HEK293 (cell line): ENCODE results near the gene NPC2.

Experiments
- KLF1 ChIP-seq: fragments of 450-650 bp; formaldehyde crosslinking; IDR thresholded peaks from 2 replicates; pipeline ENCODE4 v1.5.1; 2016; ENCODE audit warnings: missing biosample characterization, missing genetic modification characterization
- KLF8 ChIP-seq: fragments of 450-650 bp; formaldehyde crosslinking; IDR thresholded peaks from 2 replicates; pipeline ENCODE4 v1.5.1; 2016; ENCODE audit warnings: missing biosample characterization, missing genetic modification characterization
- PRDM1 ChIP-seq: fragments of 450-650 bp; formaldehyde crosslinking; IDR thresholded peaks from 2 replicates; pipeline ENCODE4; 2016; ENCODE audit warnings: missing biosample characterization, missing genetic modification characterization
- ZBTB1 ChIP-seq: fragments of 450-650 bp; formaldehyde crosslinking; IDR thresholded peaks from 2 replicates; pipeline ENCODE4 v1.5.1; 2016; ENCODE audit warnings: missing biosample characterization, missing genetic modification characterization
- ZEB2 ChIP-seq: fragments of 450-650 bp; formaldehyde crosslinking; IDR thresholded peaks from 2 replicates; pipeline ENCODE4 v1.5.1; 2016; ENCODE audit warnings: missing biosample characterization, missing genetic modification characterization
- ZIC2 ChIP-seq: fragments of 450-650 bp; formaldehyde crosslinking; IDR thresholded peaks from 2 replicates; pipeline ENCODE4 v1.5.1; 2016; ENCODE audit warnings: missing biosample characterization, missing genetic modification characterization
- ZNF155 ChIP-seq: fragments of 450-650 bp; formaldehyde crosslinking; IDR thresholded peaks from 2 replicates; pipeline ENCODE4 v1.5.1; 2016; ENCODE audit warnings: missing biosample characterization, missing genetic modification characterization
- ZNF2 ChIP-seq: fragments of 450-650 bp; formaldehyde crosslinking; IDR thresholded peaks from 2 replicates; pipeline ENCODE4 v1.5.1; 2016; ENCODE audit warnings: missing biosample characterization, missing genetic modification characterization
- ZNF341 ChIP-seq: fragments of 450-650 bp; formaldehyde crosslinking; IDR thresholded peaks from 2 replicates; pipeline ENCODE4; 2016; ENCODE audit warnings: low read depth, missing biosample characterization, missing genetic modification characterization
- ZNF548 ChIP-seq: fragments of 450-650 bp; formaldehyde crosslinking; IDR thresholded peaks from 2 replicates; pipeline ENCODE4 v1.5.1; 2016; ENCODE audit warnings: missing biosample characterization, missing genetic modification characterization
- TF ChIP-seq, protein P1 (sequence below): fragments of 450-650 bp; formaldehyde crosslinking; IDR thresholded peaks from 2 replicates; pipeline ENCODE4 v1.5.1; 2017; ENCODE audit warnings: missing biosample characterization, mild to moderate bottlenecking, missing genetic modification characterization, moderate library complexity
- TF ChIP-seq, protein P2 (sequence below): fragments of 450-650 bp; formaldehyde crosslinking; optimal IDR thresholded peaks from 2 replicates; pipeline ENCODE3; 2016; ENCODE audit warnings: missing biosample characterization, mild to moderate bottlenecking, missing genetic modification characterization
- TF ChIP-seq, protein P3 (sequence below): fragments of 450-650 bp; formaldehyde crosslinking; IDR thresholded peaks from 2 replicates; pipeline ENCODE4 v1.5.1; 2016; ENCODE audit warnings: missing biosample characterization, missing genetic modification characterization
- TF ChIP-seq, protein P4 (sequence below): fragments of 450-650 bp; formaldehyde crosslinking; IDR thresholded peaks from 2 replicates; pipeline ENCODE4 v1.5.1; 2016; ENCODE audit warnings: missing biosample characterization, missing genetic modification characterization, borderline replicate concordance
- TF ChIP-seq, protein P5 (sequence below): fragments of 450-650 bp; formaldehyde crosslinking; IDR thresholded peaks from 2 replicates; pipeline ENCODE4 v1.5.1; 2016; ENCODE audit warnings: missing biosample characterization, missing genetic modification characterization, borderline replicate concordance

The NPC2 gene

DNA sequence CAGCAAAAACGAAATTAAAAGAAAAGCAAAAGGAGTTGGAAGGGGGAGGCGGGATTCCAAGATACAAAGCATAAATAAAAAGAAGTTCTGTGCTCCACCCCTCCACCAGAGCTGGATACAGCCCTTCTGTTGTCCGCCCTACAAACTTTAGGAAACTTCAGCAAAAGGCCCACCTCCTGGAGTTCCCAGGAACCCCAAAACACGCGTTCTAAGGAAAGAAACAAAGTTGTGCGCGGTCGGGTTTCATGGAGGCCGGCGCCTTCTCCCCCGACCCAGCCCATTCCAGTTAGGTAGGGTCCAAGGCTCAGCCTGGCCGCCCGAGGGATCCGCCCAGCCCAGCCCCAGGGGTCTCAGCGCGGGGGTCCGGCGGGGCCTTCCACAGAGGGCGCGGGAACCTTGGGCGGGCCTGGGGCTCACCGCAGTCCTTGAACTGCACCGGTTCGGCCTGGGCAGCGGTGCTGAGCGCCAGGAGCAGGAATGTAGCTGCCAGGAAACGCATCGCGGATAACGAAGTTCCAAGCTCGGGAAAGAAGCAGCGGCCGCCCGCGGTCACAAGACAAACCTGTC lies at the start of gene NPC2 (continued):
- TF ChIP-seq, protein P1, sequence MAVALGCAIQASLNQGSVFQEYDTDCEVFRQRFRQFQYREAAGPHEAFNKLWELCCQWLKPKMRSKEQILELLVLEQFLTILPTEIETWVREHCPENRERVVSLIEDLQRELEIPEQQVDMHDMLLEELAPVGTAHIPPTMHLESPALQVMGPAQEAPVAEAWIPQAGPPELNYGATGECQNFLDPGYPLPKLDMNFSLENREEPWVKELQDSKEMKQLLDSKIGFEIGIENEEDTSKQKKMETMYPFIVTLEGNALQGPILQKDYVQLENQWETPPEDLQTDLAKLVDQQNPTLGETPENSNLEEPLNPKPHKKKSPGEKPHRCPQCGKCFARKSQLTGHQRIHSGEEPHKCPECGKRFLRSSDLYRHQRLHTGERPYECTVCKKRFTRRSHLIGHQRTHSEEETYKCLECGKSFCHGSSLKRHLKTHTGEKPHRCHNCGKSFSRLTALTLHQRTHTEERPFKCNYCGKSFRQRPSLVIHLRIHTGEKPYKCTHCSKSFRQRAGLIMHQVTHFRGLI (tag by site-specific recombination) = no peak
- peak; percentile 86 for TF ChIP-seq ZNF341 (tag by site-specific recombination)
- peak; percentile 81; the same call in 1 of the 2 replicates for TF ChIP-seq KLF8 (tag by site-specific recombination)
- TF ChIP-seq ZNF155 (tag by site-specific recombination) = no peak
- TF ChIP-seq, protein P2, sequence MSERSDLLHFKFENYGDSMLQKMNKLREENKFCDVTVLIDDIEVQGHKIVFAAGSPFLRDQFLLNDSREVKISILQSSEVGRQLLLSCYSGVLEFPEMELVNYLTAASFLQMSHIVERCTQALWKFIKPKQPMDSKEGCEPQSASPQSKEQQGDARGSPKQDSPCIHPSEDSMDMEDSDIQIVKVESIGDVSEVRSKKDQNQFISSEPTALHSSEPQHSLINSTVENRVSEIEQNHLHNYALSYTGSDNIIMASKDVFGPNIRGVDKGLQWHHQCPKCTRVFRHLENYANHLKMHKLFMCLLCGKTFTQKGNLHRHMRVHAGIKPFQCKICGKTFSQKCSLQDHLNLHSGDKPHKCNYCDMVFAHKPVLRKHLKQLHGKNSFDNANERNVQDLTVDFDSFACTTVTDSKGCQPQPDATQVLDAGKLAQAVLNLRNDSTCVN (tag by site-specific recombination) = peak; percentile 35
- no peak for TF ChIP-seq ZNF548 (tag by site-specific recombination)
- TF ChIP-seq ZIC2 (tag by site-specific recombination) = 0 out of 2 replicates have a peak, but pooled peaks have one; percentile 54
- TF ChIP-seq KLF1 = peak; percentile 74
- TF ChIP-seq, protein P3, sequence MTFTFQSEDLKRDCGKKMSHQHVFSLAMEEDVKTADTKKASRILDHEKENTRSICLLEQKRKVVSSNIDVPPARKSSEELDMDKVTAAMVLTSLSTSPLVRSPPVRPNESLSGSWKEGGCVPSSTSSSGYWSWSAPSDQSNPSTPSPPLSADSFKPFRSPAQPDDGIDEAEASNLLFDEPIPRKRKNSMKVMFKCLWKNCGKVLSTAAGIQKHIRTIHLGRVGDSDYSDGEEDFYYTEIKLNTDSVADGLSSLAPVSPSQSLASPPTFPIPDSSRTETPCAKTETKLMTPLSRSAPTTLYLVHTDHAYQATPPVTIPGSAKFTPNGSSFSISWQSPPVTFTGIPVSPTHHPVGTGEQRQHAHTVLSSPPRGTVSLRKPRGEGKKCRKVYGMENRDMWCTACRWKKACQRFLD (tag by site-specific recombination) = no peak
- no peak for TF ChIP-seq ZBTB1
- no peak for TF ChIP-seq ZNF2 (tag by site-specific recombination)
- TF ChIP-seq, protein P4, sequence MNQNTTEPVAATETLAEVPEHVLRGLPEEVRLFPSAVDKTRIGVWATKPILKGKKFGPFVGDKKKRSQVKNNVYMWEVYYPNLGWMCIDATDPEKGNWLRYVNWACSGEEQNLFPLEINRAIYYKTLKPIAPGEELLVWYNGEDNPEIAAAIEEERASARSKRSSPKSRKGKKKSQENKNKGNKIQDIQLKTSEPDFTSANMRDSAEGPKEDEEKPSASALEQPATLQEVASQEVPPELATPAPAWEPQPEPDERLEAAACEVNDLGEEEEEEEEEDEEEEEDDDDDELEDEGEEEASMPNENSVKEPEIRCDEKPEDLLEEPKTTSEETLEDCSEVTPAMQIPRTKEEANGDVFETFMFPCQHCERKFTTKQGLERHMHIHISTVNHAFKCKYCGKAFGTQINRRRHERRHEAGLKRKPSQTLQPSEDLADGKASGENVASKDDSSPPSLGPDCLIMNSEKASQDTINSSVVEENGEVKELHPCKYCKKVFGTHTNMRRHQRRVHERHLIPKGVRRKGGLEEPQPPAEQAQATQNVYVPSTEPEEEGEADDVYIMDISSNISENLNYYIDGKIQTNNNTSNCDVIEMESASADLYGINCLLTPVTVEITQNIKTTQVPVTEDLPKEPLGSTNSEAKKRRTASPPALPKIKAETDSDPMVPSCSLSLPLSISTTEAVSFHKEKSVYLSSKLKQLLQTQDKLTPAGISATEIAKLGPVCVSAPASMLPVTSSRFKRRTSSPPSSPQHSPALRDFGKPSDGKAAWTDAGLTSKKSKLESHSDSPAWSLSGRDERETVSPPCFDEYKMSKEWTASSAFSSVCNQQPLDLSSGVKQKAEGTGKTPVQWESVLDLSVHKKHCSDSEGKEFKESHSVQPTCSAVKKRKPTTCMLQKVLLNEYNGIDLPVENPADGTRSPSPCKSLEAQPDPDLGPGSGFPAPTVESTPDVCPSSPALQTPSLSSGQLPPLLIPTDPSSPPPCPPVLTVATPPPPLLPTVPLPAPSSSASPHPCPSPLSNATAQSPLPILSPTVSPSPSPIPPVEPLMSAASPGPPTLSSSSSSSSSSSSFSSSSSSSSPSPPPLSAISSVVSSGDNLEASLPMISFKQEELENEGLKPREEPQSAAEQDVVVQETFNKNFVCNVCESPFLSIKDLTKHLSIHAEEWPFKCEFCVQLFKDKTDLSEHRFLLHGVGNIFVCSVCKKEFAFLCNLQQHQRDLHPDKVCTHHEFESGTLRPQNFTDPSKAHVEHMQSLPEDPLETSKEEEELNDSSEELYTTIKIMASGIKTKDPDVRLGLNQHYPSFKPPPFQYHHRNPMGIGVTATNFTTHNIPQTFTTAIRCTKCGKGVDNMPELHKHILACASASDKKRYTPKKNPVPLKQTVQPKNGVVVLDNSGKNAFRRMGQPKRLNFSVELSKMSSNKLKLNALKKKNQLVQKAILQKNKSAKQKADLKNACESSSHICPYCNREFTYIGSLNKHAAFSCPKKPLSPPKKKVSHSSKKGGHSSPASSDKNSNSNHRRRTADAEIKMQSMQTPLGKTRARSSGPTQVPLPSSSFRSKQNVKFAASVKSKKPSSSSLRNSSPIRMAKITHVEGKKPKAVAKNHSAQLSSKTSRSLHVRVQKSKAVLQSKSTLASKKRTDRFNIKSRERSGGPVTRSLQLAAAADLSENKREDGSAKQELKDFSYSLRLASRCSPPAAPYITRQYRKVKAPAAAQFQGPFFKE (tag by site-specific recombination) = no peak
- TF ChIP-seq, protein P5, sequence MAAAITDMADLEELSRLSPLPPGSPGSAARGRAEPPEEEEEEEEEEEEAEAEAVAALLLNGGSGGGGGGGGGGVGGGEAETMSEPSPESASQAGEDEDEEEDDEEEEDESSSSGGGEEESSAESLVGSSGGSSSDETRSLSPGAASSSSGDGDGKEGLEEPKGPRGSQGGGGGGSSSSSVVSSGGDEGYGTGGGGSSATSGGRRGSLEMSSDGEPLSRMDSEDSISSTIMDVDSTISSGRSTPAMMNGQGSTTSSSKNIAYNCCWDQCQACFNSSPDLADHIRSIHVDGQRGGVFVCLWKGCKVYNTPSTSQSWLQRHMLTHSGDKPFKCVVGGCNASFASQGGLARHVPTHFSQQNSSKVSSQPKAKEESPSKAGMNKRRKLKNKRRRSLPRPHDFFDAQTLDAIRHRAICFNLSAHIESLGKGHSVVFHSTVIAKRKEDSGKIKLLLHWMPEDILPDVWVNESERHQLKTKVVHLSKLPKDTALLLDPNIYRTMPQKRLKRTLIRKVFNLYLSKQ (tag by site-specific recombination) = no peak
- peak; percentile 13; the same call in 1 of the 2 replicates for TF ChIP-seq PRDM1 (tag by site-specific recombination)
- peak; percentile 60 for TF ChIP-seq ZEB2
